Glomerular visceral epithelial cell (primary cell): ENCODE results near the gene ZNF81.
"Not testable (repeated sequence)": the region's sequence is repeated elsewhere in the genome, so short reads cannot be mapped to it uniquely, and the experiment has no call there.

Experiments used
- DNase-seq: peaks from one replicate; pipeline ENCODE4 v3.0.0-alpha.2; 2016; ENCODE audit errors: extremely low spot score

Gene ZNF81

DNA sequence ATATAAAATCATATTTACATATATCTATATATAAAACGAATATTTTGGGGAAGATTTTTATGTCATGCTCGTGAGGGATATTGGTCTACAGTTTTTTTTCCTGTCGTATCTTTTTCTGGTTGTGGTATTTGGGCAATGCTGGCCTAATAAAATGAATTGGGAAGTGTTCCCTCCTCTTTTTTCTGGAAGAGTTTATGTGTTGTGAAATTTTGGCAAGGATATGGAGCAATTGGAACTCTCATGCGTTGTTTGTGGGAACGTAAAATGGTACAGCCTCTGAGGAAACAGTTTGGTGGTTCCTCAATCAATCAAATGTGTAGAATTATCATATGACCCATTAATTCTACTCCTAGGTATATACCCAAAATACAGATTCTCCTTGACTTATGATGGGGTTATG, 97.2 kb downstream of the ZNF81 start:
- DNase-seq = no peak

DNA sequence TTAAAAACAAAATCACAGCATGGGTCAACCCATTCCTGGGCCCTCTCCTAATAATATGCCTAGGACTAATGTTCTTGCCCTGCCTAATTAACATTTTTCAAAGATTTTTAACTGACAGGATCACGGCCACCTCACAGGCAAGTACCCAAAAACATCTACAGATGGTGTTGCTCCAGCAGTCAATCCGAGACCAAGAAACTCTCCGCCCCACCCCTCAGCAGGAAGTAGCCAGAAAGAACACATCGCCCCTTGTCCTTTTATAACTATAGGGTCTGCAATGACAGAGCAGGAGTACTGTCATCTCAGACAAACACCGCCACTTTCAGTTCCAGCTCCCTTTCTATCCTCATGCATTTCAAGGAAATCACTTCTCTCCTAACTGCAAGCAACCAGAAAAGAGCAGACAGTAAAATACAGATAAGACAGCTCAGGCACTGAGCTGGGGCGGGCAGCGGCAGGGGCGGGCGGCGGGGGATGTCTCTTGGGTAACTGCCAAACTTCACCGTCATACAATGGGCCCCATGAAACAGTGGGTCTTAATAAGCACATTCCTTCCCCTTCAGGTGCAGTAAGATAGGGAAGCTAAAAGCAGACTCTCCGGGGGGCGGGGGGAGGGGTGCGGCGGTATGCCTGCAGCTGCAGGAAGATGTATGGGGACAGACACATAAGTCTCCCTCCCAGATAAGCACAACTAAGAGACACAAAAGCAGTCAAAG, 99.7 kb downstream of the ZNF81 start:
- DNase-seq = no peak

DNA sequence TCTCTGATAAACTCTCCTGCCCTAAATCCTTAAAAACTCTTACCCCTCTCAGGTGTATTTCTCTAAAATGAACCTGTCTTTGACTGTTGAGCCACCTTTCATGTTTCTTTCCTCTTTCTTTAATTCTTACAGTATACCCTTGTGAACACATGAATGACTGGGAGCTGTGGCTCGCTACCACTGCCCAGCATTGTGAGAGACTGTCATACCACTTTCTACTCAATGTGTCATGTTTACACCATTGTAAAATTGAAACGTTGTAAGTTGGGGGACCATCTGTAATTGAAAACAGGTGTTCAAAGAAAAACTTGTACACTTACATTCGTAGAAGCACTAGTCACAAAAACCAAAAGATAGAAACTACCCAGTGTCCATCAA, 100.2 kb downstream of the ZNF81 start:
- no peak for DNase-seq

DNA sequence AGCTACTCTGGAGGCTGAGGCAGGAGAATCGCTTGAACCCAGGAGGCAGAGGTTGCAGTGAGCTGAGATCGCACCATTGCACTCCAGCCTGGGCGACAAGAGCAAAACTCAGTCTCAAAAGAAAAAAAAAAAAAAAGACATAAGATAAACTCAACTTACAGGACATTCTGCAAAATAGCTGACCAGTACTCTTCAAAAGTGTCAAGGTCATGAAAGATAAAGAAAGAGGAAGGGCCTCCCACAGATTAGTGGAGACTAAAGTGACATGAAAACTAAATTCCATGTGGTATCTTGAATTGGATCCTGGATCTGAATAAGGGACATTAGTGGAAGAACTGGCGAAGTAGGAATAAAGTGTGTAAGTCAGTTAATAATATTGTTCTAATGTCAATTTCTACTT, 103.7 kb downstream of the ZNF81 start:
- no peak for DNase-seq

DNA sequence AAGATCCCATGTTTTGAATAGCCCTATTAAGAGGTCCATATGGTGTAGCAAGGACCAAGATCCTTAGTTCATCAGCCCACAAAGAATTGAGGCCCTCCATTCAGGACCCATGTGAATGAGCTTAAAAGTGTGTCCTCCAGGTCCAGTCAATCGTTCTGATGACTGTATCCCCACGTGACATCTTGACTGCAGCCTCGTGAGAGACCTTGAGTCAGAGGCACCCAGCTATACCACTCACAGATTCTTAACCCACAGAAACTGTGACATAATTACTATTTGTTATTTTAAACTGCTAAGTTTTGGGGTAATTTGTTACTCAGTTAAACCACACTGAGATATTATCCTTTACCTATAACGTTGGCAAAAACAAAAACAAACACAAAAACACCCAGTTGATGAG, 104.7 kb downstream of the ZNF81 start:
- DNase-seq = peak; percentile 7

DNA sequence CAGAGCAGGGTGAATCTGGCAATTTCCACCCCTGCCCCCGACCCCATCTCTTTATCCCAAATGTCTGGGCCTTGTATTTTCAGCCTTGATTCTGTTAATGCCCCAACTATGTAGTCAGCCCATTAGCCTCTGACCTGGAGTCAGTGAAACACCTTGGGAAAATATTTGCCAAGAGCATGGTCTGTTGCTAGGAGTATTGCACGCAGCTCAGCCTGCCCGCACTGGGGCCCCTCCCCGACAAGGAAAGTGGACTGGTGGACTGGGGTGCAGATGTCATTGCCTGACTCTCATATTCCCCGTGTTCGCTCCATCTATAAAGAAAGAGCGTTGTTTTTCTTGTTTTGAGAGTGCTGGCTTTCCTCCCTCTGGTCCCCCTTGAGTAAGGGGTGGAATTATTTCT, 118.6 kb downstream of the ZNF81 start:
- DNase-seq = not testable (repeated sequence)

DNA sequence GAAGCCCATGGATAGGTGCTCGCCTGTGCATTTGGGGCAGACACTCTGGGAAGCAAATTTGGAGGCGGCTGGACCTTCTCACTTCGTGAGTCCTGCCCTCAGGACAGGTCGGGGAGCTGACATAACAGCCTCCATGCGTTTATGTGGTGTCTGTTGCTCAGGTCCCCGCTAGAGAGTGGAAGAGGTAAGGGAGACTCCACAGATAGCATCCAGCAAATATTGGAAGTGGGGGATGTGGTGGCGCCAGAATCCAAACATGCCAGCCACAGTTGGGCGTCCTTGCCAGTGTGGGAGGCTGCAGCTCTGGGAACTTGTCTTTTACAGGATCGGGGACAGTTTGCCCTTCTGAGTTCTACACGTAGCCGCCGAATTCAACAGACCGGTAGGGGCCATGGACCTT, 119.3 kb downstream of the ZNF81 start:
- DNase-seq = no peak

DNA sequence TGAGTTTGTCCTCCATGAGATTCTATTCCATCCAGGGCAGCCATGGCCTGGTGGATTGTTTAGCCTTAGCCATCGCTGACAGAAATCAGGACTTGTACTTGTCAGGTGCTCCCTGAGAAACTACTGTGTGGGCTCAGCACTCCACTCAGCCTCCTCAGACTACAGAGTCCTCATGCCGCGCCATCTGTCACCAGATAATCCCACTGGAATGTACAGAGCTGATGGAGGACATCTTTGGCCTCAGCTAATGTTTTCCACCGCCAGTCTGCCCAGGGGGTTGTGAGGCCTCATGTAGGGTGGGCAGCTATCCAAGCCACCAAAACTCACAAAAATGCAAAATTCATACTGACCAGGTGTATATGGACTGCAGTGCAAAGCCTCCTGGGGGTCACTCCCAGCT, 121.5 kb downstream of the ZNF81 start:
- not testable (repeated sequence) for DNase-seq

DNA sequence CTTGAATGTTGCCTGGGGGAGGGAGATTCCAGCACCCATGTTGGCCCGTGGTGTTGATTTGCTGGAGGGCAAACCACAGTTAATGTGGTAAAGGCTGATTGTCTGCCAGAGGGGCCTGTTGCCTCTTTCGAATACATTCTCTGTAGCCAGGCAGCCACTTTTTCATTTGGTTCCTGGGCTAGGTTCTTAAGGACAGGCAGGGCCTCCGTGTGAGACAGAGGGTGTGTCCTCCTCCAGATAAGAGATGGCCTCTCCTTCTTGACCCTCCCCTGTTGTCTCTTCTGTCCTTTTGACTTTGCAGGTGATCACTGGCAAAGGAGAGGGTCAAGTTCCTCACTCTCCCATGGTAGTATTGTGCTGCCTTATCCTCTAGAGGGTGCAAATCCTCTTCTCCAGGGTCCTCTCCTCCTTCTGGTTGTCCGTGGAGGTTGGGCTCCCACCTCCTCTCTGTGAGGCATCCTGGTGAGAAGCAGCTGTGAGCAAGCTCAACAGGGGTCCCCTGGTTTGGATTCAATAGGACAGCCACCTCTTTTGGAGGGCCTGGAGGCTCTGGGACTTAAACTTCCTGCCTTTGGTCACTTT, 122.2 kb downstream of the ZNF81 start:
- DNase-seq = no peak

DNA sequence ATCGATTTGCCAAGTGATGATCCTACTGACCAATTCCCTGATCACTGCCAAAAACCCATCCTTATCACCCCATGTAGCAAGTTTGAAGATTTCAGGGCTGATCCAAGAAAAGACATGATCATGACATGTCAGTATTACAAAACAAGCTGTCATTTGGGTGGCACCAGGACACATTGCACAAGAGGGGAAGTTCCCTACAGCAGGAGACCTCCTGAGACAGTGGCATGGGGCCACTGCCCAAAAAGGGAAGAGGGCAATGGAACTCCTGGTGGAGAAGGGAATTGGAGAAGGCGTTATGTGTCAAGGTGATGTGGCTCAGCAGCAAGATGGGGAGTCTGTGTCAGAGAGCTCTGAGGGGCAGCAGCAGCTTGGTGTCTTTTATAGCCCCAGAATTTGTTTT, 123.7 kb downstream of the ZNF81 start:
- no peak for DNase-seq

DNA sequence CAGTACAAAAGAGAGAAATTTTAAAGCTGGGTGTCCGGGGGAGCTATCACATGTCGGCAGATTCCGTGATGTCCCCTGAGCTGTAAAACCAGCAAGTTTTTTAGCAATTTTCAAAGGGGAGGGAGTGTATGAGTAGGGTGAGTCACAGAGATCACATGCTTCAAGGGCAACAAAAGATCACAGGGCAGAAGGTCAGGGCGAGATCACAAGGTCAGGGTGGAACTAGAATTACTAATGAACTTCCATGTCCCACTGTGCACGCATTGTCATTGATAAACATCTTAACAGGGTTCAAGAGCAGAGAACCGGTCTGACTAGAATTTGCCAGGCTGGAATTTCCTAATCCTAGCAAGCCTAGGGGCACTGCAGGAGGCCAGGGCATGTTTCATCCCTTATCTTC, 125.1 kb downstream of the ZNF81 start:
- not testable (repeated sequence) for DNase-seq

DNA sequence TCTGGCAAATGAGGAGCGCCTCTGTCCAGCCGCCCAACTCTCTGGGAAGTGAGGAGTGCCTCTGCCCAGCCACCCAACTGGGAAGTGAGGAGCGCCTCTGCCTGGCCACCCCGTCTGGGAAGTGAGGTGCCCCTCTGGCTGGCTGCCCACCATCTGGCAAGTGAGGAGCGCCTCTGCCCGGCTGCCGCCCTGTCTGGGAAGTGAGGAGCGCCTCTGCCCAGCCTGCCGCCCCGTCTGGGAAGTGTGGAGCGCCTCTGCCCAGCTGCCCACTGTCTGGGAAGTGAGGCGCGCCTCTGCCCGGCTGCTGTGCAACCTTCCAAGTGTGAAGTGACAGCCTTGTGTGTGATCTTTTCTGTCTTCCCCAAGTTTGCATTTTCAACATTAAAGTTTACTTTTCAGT, 128.8 kb downstream of the ZNF81 start:
- not testable (repeated sequence) for DNase-seq
